GM12891 (cell line): Measurements from ENCODE around the gene HELZ.

Experiments
- DNase-seq: peaks from one replicate; pipeline ENCODE4 v3.0.0; 2011; ENCODE audit warnings: low spot score; ENCODE audit not compliant: insufficient read length
- FAIRE-seq: peaks from 2 replicates; lab custom pipeline; 2011; peaks lifted over from hg19 to GRCh38; lab: Jason Lieb, UNC
- PAX5 ChIP-seq: IDR thresholded peaks from 2 replicates; pipeline ENCODE4 v1.6.1; 2011; ENCODE audit warnings: low read length, moderate library complexity, mild to moderate bottlenecking; ENCODE audit not compliant: insufficient read depth, severe bottlenecking
- POLR2A ChIP-seq: IDR thresholded peaks from 2 replicates; pipeline ENCODE4 v1.6.1; 2011; ENCODE audit warnings: low read depth, low read length, control low read depth
- POLR2AphosphoS5 ChIP-seq: IDR thresholded peaks from 2 replicates; pipeline ENCODE4 v1.6.1; 2011; ENCODE audit warnings: low read depth, low read length, control low read depth
- POU2F2 ChIP-seq: IDR thresholded peaks from 2 replicates; pipeline ENCODE4 v1.6.1; 2011; ENCODE audit warnings: low read depth, mild to moderate bottlenecking, control low read depth, low read length, moderate library complexity
- SPI1 ChIP-seq: IDR thresholded peaks from 2 replicates; pipeline ENCODE4 v1.6.1; 2011; ENCODE audit warnings: low read depth, low read length, control low read depth
- TAF1 ChIP-seq: IDR thresholded peaks from 2 replicates; pipeline ENCODE4 v1.6.1; 2011; ENCODE audit warnings: low read depth, low read length, control low read depth

HELZ gene

GRCh38 chr17:67055811-67056745 is 188.9 kb downstream of the HELZ start:
- TF ChIP-seq POLR2AphosphoS5 (no peak), SPI1 (no peak), POU2F2 (no peak), PAX5 (no peak), TAF1 (no peak), POLR2A (no peak)
- DNase-seq (no peak), FAIRE-seq (no peak)

- DNase-seq: no peak
- no peak for FAIRE-seq
- TF ChIP-seq POLR2A (no peak), SPI1 (no peak), POLR2AphosphoS5 (no peak)
Measured at GRCh38 chr17:67055041-67055443, 190.0 kb downstream of the HELZ start.

- FAIRE-seq (peak; percentile 78), DNase-seq (no peak)
- TF ChIP-seq PAX5 (no peak), POLR2A (no peak), SPI1 (no peak), POU2F2 (no peak), TAF1 (no peak)
Measured at GRCh38 chr17:67054608-67055007, 190.4 kb downstream of the HELZ start.

GRCh38 chr17:67054011-67054591 is 190.9 kb downstream of the HELZ start:
- TF ChIP-seq POU2F2 (no peak), POLR2AphosphoS5 (no peak), TAF1 (no peak), PAX5 (no peak), SPI1 (no peak)
- FAIRE-seq (no peak), DNase-seq (no peak)

- FAIRE-seq: no peak
- no peak for DNase-seq
- no peak for TF ChIP-seq TAF1
- no peak for TF ChIP-seq SPI1
- no peak for TF ChIP-seq POU2F2
- no peak for TF ChIP-seq POLR2AphosphoS5
- no peak for TF ChIP-seq POLR2A
- TF ChIP-seq PAX5: no peak
Measured at GRCh38 chr17:67053438-67054000, 191.5 kb downstream of the HELZ start.

- no peak for FAIRE-seq
- no peak for TF ChIP-seq POLR2A
- no peak for TF ChIP-seq SPI1
- no peak for TF ChIP-seq TAF1
- TF ChIP-seq PAX5: no peak
- no peak for TF ChIP-seq POLR2AphosphoS5
- no peak for DNase-seq
Measured at GRCh38 chr17:67052720-67053437, 192.1 kb downstream of the HELZ start.

- FAIRE-seq: no peak
- no peak for DNase-seq
- TF ChIP-seq PAX5 (no peak), POU2F2 (no peak), SPI1 (no peak), POLR2A (no peak), POLR2AphosphoS5 (no peak), TAF1 (no peak)
Measured at GRCh38 chr17:67051837-67052236, 193.2 kb downstream of the HELZ start.

GRCh38 chr17:67051155-67051538 is 193.8 kb downstream of the HELZ start:
- DNase-seq: no peak
- FAIRE-seq: no peak
- no peak for TF ChIP-seq POU2F2
- no peak for TF ChIP-seq POLR2AphosphoS5
- TF ChIP-seq PAX5: no peak

- DNase-seq (no peak), FAIRE-seq (no peak)
- TF ChIP-seq TAF1: no peak
- TF ChIP-seq POLR2A: no peak
- no peak for TF ChIP-seq POLR2AphosphoS5
- no peak for TF ChIP-seq SPI1
- TF ChIP-seq PAX5: no peak
- TF ChIP-seq POU2F2: no peak
Measured at GRCh38 chr17:67050471-67051154, 194.4 kb downstream of the HELZ start.
